Stimulated activated CD8-positive, alpha-beta memory T cell treated with anti-CD3 and anti-CD28 coated beads, Interleukin-4, amount 100 ng/mL, for 1 hour (primary cell): ENCODE data around the gene MYO15A.

Experiments
- DNase-seq, 2 donors: peaks; one replicate each; pipeline ENCODE4 v3.0.0-alpha.2; 2020; ENCODE audit warnings: low read depth in 2 of 2, low spot score in 1 of 2

MYO15A gene

DNA sequence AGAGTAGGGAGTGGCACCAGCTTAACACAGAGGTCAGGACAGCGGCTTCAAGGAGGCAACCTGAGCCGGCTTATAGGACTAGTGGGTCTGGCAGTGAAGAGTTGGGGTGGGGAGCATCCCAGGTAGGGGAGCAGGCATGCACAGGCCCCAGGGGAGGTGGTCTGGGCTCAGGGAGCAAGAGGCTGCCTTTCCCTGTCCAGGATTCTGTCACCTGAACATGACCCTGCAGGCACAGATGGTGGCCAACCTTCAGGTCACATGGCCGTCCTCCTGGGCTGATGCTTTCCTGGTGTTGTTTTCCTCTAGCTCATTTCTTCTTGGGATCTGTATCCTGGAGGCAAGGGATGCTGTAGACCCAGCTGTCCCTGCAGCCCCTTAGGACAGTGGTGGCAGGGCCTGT, 3.5 kb upstream of the MYO15A start:
- no peak for DNase-seq

DNA sequence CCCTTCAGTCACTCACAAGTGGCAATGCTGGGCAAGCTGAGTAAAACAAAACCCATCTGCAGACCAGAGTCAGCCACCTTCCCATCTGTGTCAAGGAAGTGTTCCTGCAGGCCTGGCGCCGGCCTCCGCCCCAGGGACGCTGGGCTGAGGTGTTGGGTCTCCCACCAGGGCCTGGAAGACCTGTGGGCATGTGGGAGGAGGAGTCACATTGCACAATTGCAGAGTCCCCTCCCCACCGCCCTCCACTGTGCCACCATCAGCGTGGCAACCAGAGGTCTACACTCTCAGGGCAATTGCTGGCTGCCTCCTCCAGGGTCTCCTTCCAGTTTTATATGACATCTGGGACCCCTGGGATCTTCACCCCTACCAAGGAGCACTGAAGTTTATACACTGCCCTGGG, 3.0 kb upstream of the MYO15A start:
- DNase-seq: no peak

DNA sequence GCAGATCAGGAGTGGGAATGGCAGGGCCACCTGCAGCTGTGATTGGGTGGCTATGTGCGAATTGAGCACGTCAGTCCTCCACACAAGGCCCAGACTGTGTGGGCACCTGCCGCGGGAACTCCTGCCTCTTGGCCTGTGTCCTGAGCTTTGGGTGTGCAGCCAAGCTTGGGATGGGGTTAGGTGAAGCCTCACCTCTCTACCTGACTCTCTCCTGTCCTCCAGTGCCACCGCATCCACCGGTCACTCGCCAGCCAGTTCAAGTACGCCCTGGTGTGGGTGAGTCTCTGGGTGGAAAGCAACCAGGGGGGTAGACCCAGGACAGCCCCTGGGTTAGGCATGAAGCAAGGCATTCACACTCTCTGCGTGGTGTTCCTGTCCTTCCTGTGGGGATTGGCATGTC, 2.3 kb upstream of the MYO15A start:
- no peak for DNase-seq

DNA sequence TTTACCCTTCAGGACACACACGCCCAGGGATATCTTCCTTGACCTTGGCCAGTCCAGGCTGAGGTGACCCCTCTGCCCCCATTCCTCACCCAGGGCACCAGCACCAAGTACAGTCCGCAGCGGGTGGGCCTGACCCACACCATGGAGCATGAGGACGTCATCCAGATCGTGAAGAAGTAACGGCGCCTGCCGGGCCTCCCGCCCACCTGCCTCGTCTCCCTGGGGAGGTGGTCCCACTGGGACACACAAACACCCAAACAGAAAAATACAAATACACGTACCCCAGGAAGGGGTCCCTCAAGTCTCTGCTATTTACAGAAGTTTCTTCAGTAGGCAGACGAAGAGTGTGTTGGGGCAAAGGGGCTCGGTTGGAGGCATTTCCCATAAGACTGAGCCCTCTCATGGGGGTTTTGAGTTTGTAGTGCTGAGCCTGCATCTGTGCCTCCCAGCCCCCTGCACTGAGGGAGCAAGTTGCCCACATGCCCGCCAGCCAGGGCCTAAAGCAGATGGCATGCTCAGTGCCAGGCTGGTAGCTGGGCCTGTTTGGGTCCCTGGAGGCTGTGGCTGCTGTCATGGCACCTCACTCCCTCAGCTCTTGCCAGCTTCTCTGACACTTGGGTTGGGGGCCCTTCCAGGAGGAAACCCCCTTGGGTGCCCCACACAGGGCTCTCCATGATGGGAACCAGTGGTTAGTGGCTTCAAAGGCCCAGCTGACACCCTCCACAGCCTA, 1.3 kb upstream of the MYO15A start:
- no peak for DNase-seq

DNA sequence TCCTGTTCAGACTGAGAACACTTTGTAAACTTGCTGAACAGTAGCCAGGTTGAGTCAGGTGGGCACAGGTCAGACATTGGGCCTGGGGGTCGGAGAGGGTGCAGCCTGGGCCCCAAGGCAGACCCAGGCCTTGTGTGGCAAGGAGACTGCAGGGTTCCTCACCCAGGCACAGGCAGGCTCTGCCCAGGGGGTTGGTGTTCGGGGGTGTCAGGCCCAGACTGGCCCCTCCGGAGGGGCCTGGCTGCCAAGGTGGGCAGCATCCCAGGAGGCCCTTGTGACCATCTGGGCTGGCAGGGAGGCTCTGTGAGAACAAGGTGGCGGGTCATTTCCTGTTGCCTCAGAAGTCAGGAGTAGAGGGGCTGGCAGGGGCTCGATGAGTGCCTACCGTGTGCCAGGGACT, 585 bp upstream of the MYO15A start:
- no peak for DNase-seq

DNA sequence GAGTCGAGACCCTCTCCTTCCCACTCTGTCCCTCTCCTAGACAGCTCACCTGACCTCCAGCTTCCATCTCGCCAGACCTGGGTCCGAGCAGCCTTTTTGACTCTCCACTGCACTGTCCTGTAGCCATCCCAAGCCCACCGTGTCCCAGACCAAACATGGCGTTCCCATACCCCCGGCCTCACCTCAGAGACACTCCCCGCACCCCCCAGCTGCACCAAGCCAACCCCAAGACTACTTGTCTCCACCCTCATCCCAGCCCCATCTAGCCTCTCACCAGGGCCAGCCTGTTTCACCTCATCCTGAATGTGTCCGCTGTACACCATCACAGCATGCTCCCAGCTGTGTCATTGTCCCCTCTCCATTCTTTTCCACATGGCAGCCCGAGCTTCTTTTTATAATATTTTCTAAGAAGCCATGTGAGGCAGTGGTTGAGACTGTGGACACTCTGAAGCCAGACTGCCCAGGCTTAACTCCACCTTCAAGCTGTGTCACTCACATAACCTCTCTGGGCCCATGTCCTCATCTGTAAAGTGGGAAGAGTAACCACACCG, 1.5 kb downstream of the MYO15A start:
- DNase-seq: no peak

DNA sequence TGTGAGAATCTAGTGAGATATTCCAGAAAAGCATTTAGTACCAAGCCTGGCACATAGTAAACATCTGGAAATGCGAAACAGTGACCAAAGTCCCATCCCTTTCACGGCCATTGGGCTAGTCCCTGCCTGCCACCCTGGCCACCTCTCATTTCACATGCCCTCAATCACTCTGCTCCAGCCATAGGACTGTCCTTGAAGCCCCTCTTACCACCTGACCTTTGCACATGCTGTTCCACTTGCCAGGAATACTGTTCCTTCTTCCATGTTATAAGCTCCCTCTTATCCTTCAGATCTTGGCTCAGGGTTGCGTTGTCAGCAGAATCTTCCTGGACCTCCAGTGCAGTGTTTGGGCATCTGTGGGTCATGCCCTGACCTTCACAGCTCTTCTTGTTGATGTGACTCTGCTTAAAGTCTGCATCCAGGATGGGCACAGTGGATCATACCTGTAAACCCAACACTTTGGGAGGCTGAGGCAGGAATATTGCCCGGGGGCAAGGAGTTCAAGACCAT, 2.1 kb downstream of the MYO15A start:
- DNase-seq: no peak

DNA sequence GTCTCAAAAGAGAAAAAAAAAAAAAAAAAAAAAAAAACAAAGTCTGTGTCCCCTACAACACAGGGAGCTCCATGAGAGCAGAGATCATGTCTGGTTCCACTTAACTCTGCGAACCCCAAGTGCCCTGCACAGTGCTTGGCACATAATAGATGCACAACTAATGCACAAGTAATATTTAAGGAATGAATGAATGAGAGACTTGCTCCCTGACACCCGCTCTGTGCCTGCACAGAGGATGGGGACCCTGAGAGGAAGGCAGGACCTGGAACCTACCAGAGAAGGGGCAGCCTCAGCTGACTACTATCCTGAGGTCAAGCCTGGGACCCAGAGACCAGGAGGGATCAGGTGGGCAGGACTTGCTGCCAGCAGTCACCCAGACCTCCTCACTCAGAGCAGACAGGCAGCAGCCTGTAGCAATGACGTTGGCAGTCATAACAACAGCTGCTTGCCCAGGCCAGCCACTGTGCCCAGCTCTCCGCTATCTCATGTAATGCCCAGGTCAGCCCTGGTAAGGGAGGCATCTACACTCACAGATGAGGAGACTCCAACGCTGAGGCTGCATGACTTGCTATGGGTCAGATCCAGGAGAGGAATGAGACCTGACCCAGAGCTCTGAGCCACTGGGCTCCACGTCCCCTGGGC, 2.9 kb downstream of the MYO15A start:
- DNase-seq: no peak

DNA sequence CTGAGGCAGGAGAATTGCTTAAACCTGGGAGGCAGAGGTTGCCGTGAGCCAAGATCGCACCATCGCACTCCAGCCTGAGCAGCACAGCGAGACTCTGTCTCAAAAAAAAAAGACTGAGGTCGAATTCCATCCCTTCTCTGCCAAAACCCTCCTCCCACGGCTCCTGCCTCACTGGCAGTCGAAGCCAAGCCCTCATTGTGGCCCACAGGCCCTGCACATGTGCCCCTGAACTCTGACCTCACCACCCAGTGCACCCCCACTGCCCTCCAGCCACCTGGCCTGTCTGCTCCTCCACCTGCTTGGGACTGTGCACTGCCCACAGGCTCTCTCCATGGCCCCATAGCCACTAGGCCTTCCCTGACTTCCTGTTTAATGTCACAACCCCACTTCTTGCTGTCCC, 7.0 kb downstream of the MYO15A start:
- no peak for DNase-seq

DNA sequence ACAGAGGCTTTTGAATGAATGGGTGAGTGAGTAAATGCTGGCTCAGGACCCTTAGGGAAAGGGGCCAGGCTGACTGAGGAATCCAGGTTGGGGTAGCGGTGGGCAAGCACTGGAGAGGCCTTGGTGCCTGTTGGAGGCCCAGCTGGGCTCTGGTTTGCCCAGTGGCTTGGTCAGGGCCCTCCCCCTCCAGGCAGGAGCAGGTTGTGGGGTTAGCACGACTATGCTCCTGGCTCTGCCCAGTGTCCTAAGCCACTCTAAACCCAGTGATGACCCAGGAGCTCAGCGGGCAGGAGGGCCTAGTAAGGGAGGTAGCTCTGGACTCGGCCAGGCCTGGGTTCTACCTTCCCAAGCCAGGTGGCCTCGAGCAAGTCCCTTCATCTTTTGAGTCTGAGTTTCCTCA, 7.5 kb downstream of the MYO15A start:
- DNase-seq: no peak

DNA sequence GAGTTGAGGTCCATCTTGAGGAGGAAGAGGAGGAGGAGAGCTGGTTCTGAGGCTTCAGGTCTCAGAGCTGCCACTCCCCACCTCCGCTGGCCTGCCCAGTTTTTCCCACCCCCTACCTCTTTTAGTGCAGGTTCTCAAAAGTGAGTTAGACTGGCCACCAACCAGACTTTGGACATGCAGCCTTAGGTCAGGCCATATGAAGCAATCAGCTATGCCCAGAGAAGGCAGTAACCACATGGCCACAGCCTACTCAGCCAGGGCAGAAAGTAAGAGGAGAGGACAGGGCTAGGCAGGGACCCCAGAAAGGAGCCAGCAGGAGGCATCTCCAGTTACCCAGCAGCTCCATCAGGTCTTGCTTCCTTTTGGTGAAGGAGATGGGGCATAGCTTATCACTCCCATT, 9.0 kb downstream of the MYO15A start:
- DNase-seq: no peak

DNA sequence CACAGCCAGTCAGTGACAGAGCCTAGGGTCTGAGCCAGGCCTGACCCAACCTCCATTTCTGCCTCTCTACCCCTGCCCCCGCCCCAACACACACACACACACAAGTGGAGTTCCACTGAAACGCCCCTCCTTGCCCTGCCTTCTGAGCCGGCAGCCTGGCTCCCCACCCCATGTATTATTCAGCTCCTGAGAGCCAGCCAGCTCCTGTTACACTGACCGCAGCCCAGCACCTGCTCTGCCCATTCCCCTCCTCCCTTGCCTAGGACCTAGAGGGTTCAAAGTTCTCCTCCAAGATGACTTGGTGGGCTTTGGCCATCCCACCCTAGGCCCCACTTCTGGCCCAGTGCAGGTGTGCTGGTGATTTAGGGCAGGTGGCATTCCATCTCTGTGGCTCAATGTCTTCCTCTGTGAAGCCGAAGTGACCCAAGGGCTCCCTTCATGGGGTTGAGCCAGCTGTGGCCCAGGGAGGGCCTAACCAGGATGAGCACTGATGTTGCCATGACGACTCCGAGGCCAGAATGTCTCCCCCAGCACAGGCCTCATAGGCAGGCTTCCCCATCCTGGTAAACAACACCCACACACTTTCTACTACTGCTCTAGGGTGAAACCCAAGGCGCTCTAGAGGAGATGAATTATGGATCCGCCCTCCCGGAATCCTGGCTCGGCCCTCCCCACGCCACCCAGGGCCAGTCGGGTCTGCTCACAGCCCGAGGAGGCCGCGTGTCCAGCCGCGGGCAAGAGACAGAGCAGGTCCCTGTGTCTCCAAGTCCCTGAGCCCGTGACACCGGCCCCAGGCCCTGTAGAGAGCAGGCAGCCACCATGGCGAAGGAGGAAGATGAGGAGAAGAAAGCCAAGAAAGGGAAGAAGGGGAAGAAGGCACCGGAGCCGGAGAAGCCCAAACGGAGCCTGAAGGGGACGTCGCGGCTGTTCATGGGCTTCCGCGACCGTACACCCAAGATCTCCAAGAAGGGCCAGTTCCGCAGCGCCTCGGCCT, 9.7 kb downstream of the MYO15A start:
- no peak for DNase-seq

DNA sequence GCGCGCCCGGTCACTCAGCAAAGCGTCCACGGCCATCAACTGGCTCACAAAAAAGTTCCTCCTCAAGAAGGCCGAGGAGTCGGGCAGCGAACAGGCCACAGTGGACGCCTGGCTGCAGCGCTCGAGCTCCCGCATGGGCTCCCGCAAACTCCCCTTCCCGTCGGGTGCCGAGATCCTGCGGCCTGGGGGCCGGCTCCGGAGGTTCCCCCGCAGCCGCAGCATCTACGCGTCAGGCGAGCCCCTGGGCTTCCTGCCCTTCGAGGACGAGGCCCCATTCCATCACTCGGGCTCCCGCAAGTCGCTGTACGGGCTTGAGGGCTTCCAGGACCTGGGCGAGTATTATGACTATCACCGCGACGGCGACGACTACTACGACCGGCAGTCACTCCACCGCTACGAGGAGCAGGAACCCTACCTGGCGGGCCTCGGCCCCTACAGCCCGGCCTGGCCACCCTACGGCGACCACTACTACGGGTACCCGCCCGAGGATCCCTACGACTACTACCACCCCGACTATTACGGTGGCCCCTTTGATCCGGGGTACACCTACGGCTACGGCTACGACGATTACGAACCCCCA, 10.7 kb downstream of the MYO15A start:
- DNase-seq: no peak

DNA sequence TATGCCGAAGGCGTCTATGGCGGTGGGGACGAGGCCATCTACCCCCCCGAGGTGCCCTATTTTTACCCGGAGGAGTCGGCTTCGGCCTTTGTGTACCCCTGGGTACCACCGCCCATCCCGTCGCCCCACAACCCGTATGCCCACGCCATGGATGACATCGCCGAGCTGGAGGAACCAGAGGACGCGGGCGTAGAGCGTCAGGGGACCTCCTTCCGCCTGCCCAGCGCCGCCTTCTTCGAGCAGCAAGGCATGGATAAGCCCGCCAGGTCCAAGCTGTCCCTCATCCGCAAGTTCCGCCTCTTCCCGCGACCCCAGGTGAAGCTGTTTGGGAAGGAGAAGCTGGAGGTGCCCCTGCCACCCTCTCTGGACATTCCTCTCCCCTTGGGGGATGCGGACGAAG, 11.4 kb downstream of the MYO15A start:
- DNase-seq: no peak

DNA sequence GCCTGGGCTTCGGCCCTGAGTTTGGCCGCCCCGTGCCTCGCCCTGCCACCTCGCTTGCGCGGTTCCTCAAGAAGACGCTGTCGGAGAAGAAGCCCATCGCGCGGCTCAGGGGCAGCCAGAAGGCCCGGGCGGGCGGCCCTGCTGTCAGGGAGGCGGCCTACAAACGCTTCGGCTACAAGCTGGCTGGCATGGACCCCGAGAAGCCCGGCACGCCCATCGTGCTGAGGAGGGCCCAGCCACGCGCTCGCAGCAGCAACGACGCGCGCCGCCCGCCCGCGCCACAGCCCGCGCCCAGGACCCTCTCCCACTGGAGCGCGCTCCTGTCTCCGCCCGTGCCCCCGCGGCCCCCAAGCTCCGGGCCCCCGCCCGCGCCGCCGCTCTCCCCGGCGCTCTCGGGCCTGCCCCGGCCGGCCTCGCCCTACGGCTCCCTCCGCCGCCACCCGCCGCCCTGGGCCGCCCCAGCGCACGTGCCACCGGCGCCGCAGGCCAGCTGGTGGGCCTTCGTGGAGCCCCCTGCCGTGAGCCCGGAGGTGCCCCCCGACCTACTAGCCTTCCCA, 12.0 kb downstream of the MYO15A start:
- no peak for DNase-seq

DNA sequence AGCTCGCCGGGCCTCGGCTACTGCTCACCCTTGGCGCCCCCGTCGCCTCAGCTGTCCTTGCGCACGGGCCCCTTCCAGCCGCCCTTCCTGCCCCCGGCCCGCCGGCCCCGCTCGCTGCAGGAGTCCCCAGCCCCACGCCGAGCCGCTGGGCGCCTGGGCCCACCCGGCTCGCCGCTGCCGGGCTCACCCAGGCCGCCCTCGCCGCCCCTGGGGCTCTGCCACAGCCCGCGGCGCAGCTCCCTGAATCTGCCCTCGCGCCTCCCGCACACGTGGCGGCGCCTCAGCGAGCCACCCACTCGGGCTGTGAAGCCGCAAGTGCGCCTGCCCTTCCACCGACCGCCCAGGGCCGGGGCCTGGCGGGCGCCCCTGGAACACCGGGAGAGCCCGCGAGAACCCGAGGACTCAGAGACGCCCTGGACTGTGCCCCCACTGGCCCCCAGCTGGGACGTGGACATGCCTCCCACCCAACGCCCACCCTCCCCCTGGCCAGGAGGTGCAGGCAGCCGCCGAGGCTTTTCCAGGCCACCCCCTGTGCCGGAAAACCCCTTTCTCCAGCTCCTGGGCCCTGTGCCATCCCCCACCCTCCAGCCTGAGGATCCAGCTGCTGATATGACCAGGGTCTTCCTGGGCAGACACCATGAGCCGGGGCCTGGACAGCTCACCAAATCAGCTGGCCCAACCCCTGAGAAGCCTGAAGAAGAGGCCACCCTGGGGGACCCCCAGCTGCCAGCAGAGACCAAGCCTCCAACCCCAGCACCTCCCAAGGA, 12.8 kb downstream of the MYO15A start:
- no peak for DNase-seq

DNA sequence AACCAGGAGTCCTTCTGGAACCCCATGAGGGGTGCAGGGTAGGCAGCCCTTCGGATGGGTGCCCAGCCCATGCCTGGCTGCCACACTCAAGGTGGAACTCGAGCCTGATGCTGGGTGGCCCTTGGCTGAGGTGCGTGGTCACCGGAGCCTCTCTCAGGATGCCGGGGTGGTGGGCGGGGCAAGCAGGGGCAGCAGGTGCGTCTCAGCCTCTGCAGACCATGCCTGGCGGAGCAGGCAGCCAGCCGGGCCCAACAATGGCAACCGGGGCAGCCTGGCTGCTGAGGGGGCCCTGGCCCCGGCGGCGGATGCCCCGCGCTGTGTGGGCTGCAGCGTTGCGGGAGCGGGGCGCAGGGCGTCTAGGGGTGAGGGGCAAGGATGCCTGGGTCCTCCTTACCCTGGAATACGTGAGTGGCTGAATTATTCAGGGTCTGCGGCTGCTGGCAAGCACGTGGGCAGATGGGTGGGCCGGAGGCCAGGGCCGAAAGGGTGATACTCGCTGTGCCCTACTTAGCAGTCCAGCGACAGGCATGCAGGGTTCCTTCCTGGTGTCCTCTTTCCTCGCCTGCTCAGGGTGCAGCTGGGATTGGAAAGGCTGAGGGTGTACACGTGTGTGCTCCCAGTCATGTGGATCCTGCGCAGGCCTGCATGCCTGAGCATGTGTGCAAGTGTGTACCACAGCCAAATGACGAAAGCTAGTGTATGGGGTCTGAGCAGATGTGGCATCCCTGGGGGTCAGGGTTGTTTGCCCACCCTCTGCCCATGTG, 14.6 kb downstream of the MYO15A start:
- no peak for DNase-seq

DNA sequence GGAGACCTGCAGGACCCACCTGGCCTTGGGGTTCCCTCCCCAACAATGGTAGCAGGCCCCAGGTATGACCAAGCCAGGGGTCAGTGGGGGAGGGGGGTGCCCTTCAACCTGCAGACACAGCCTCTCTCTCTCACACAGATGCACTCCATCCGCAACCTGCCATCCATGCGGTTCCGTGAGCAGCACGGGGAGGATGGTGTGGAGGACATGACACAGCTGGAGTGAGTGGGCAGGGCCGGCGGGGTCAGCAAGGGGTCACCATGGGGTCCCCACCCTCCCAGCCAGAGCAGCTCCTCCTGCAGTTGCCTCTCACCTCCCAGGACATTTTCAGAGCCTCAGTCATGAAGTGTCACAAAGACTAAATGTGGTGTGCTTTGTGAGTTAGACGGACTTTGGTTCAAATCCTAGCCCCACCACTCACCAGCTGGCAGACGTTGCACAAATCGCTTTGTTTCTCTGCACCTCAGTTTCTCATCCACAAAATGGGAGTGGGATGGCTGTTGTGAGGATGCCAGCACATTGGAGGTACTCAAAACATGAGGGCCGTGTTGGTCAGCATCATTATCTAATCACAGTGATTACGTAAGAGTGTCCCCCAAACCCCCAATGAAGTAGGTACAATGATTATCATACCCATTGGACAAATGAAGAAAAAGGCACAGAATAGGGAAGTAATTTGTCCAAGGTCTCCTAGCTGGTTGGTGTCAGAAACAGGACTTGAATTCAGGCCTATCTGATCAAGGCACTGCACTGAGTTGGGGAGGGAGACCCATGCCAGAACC, 16.0 kb downstream of the MYO15A start:
- no peak for DNase-seq
